ENCODE measurements around the gene GRM4.
"Not testable (repeated sequence)": the region's sequence is repeated elsewhere in the genome, so short reads cannot be mapped to it uniquely, and the experiment has no call there.

GRM4 gene

DNA sequence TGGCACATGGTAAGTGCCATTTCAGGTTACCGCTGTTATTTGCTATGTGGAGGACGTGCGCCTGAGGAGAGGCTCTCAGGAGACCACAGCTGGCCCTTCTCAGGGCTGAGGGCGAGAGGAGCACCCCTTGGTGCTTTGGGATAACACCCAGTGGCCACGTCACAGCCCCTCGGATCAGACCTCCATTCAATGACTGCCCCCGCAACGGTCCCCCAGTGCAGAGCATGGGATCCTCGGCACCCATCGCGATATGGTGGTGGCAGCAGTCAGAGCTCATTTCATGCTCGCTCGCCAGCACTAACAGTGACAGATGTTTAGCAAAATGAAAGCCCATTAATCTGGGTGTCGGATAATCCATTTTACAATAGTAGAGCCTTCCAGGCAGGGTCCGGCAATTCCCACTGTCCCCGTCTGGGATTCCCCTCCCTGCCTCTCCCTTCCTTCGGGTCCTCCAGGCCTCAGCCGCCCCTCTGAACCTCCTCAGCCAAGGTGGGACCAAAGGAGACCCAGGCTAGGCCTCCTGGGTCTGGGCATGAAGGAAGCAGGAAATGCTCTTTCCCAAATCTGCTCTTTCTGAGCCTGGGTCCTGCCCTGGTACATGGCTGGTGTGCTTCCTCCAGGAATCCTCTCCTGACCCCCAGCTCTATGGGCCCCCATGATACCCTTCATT is 117.1 kb downstream of the GRM4 start:
- no peak overlapping the region for H3K4me3 Mint-ChIP-seq
- no peak for DNase-seq
- no peaks in the 10 kb centered on the region for H3K9me3 Mint-ChIP-seq
- ATAC-seq: no peak
- no peak overlapping the region for H3K27ac Mint-ChIP-seq
- no peaks in the 10 kb centered on the region for H3K27me3 Mint-ChIP-seq
- no peaks in the 10 kb centered on the region for H3K4me1 Mint-ChIP-seq

DNA sequence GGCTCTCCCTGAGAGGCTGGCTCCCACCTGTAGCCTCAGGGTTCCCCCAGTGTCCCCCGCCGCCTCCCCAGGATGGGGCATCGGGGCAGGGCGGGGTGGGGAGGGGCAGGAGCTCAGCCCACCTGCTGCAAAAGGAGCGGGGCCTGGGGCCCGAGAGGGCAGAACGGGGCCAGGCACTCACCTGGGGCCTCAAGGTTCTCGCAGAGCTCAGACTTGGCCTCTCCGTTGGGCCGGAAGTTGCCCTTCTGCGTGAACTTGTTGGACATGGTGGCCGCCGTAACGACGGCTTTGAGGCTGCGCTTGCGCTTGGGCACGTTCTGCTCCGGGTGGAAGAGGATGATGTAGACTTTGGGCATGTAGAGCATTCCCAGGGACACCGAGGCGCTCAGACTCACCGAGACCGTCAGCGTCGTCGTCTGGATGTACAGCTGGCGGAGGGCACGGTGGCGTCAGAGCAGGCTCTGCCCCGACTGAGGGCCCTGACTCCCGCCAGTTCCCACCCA is 117.9 kb downstream of the GRM4 start:
- Mint-ChIP-seq H3K27ac (no peak overlapping the region), H3K4me3 (no peak overlapping the region), H3K9me3 (no peaks in the 10 kb centered on the region), H3K4me1 (no peaks in the 10 kb centered on the region), H3K27me3 (no peaks in the 10 kb centered on the region)
- DNase-seq: no peak
- no peak for ATAC-seq

DNA sequence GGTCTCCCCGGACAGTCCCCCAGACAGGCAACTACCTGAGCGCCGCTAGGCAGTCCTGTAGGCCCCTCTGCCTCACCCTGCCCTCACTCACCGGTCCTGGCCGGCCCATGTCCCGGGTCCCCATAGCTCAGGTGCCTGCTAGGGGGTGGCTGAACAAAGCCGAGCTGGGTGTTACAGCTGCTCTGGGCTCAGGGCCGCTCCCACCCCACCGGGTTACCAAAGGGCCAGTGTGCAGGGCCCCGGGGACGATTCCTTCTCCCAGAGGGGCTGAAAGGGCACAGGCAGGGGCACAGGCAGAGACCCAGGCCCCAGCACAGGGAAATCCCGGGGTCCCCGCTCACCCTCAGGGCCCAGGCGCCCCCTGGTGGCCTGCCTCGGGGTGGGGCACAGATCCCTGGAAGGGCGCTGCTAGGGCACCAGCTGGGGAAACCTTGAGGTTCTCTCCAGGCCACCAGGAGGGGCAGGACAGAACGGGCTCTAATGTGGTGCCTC is 118.4 kb downstream of the GRM4 start:
- no peaks in the 10 kb centered on the region for H3K9me3 Mint-ChIP-seq
- no peaks in the 10 kb centered on the region for H3K4me1 Mint-ChIP-seq
- DNase-seq (peak; percentile 61 to 66), ATAC-seq (peak; percentile 74)
- H3K4me3 Mint-ChIP-seq: no peak overlapping the region
- no peak overlapping the region for H3K27ac Mint-ChIP-seq
- H3K27me3 Mint-ChIP-seq: no peaks in the 10 kb centered on the region

DNA sequence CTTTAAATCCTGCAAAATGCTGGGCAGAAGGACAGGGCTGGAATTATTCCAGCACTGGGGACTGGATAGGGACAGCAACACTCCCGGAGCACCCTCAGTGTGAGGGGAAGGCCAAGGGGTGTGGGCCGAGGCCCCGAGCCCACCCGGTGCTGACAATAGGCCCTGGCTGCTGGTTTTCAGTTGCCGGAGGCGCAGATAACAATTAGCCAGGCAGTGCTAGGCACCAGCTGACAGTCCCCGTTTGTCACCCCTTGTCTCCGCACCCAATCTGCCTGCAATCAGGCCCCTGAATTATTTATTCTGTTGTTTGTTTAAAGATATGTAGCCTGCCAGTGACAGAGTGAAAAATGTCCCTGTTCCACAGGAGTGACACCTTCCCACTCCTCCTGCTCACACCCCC is 120.0 kb downstream of the GRM4 start:
- H3K4me1 Mint-ChIP-seq: no peaks in the 10 kb centered on the region
- DNase-seq (no peak), ATAC-seq (no peak)
- no peak overlapping the region for H3K27ac Mint-ChIP-seq
- H3K27me3 Mint-ChIP-seq: no peaks in the 10 kb centered on the region
- H3K4me3 Mint-ChIP-seq: no peak overlapping the region
- H3K9me3 Mint-ChIP-seq: no peaks in the 10 kb centered on the region

DNA sequence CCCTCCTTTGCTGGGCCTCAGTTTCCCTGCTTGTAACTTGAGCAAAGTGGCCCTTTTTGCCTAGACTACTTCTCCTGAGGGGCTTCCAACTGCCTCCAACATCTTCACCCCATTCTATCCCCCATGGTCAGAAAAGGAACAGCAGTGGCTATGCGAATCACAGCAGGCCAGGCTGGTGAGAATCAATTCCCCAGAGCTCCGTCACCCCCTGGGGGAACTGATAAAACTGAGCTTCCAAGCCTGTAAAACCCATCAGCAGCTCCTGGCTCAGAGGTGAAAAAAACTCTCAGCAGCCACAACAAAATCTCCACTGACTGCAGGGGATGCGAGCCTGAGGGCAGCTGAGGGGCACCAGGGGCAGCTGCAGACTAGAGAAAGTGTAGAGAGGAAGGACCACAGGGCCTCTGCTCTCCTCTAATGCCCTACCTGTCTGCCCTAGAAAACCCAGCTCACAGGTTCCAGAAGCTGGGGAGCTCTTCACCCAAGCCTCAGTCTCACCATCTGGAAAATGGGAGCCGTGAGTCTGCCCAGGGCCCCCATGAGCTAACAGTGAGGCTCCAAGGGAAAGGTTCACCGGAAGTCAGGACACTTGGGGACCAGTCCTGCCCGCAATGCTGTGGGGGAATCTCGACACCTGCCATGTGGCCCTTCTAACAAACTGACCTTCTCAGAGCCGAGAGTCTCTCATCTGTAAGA is 120.6 kb downstream of the GRM4 start:
- H3K27me3 Mint-ChIP-seq: no peaks in the 10 kb centered on the region
- DNase-seq (no peak), ATAC-seq (no peak)
- H3K4me1 Mint-ChIP-seq: no peaks in the 10 kb centered on the region
- H3K27ac Mint-ChIP-seq: no peak overlapping the region
- H3K4me3 Mint-ChIP-seq: no peak overlapping the region
- H3K9me3 Mint-ChIP-seq: no peaks in the 10 kb centered on the region

DNA sequence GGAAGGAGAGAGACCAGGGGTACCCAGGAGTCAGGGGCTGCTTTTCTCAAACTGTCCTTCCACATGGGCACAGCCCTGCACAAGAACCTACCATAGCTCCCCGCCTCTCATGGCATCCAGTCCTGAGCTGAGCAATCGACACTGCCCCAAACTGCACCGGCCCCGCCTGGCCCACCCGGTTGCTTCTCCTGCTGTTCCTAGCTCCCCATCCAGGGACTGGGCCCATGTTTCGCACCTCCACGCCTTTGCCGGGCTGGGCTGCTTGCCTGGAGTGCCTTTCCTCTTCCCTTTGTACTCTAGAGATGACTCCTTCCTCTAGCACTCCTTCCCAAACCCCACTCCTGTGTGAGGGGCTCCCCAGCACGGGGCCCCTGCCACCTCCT is 123.0 kb downstream of the GRM4 start:
- no peak for DNase-seq
- Mint-ChIP-seq H3K9me3 (no peaks in the 10 kb centered on the region), H3K27me3 (no peaks in the 10 kb centered on the region), H3K4me3 (no peak overlapping the region), H3K4me1 (no peaks in the 10 kb centered on the region), H3K27ac (no peak overlapping the region)
- no peak for ATAC-seq

DNA sequence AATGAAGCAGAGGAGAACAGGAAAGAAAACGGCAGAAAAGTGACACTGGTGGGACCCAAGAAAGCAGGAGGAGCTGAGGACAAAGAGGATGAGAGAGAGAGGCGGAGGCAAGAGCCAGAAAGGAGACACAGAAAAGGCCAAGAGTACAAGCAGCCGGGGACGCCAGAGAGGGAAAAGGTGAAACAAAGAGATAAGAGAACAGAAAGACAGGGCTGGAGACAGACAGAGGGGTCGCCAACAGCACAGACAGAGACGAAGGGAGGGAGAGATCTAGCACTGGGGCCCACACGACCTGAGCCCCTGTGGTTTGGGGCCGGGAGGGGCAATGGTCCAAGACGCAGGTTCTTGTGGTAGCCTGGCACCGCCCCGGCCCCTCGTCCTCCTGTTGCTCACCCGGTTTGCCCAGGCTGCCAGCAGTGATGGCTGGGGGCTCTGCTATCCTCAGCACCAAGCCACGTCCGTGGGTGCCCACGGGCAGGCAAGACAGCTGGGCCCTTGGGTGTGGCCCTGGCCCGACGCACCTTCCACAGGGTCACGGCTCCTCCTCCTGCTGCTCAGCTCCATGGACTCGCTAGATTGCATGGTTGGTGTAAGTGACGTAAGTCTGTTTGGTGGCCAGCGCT is 123.5 kb downstream of the GRM4 start:
- no peaks in the 10 kb centered on the region for H3K4me1 Mint-ChIP-seq
- H3K27ac Mint-ChIP-seq: no peak overlapping the region

DNA sequence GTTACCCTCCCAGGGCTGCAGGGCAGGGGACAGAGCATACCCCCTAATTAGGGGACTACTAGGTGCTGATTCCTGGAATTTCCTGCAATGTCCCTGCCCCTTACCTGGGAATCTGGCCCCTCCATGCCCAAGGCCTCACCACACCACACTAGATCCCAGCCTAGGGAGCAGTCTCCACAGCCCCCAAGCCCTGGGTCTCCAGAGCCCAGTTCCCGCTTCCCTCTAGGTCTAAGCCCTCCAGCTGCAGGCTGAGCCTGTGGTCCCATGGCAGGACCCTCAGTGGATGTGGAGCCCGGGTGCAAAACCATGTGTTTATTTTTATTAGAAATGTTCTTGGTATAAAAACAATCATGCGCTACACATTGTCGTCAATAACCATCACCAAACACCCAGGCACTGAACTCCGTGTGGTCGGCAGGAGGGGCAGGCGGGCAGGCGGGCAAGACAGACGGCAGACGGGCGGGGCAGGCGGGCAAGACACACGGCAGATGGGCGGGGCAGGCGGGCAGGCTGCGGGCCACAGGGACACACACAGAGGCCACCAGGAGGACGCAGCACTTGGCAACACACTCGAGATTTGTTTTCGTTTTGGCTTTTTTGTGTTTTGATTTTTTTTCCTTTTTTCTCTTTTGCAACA is 124.2 kb downstream of the GRM4 start:
- no peak for ATAC-seq

More for the DNA sequence above, 123.5 kb downstream of the GRM4 start:
- H3K27me3 Mint-ChIP-seq: no peaks in the 10 kb centered on the region
- DNase-seq: no peak
- H3K9me3 Mint-ChIP-seq: no peaks in the 10 kb centered on the region
- no peak overlapping the region for H3K4me3 Mint-ChIP-seq
- no peak for ATAC-seq

DNA sequence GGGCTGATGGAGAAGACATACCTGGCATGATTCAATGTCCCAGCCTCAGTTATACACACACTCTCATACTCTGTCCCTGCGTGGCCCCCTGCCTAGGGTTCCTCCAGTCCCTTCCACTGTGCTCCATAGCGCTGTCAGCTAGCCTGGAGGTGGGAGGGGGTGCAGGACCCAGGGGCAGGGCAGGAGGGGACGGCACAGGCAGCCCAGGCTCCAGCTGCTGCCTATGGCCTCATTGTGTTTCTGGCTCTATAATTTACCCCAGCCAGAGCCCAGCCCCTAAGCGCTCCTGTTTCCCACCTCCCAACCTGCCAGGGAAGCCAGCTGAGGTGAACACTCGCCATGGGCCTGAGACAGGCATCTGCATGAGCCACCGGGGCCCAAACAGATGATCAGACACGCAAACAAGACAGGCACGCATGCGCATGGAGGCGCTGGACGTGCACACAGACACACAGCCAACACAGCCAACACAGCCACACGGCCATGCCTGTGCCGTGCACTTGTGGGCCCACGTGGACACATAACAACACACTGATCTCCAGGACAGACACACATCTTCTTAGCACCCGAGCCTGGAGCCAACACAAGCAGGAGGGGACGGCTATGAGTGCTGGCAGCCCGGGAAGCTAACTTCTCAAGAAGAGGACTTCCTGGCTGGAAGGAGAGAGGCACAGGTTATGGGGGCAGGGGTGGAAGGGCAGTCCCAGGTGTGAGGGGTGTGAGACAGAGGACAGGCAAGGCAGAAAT is 124.9 kb downstream of the GRM4 start:
- ATAC-seq: no peak
- no peak overlapping the region for H3K4me3 Mint-ChIP-seq
- no peak for DNase-seq
- H3K27me3 Mint-ChIP-seq: no peaks in the 10 kb centered on the region
- H3K27ac Mint-ChIP-seq: peak overlapping the region in 1 of 2 donors; percentile 36
- no peaks in the 10 kb centered on the region for H3K4me1 Mint-ChIP-seq
- no peaks in the 10 kb centered on the region for H3K9me3 Mint-ChIP-seq

More for the DNA sequence above, 124.2 kb downstream of the GRM4 start:
- H3K9me3 Mint-ChIP-seq: no peaks in the 10 kb centered on the region
- no peaks in the 10 kb centered on the region for H3K27me3 Mint-ChIP-seq
- no peak overlapping the region for H3K4me3 Mint-ChIP-seq
- H3K27ac Mint-ChIP-seq: no peak overlapping the region
- H3K4me1 Mint-ChIP-seq: no peaks in the 10 kb centered on the region
- no peak for DNase-seq

DNA sequence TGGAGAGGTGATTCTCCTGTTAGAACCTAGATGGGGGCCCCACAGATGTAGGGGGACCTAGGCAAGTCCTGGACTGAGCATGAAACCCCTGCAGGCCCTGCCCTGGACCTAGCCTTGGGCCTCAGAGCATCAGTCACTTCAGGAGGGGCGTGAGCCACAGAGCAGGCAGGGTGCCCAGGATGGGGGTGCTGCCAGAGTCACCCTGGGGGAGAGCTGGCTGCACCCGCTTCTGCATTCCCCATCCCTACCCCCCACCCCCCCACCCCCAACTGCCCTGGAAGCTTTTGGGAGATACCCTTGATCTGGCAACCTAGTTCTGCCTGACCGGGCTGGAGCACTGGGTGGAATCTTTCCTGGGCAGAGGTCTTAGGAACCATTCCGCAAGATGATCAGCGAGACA is 125.6 kb downstream of the GRM4 start:
- H3K27me3 Mint-ChIP-seq: no peaks in the 10 kb centered on the region
- DNase-seq (no peak), ATAC-seq (no peak)
- no peaks in the 10 kb centered on the region for H3K9me3 Mint-ChIP-seq
- peak overlapping the region in 1 of 2 donors; percentile 36 for H3K27ac Mint-ChIP-seq
- no peak overlapping the region for H3K4me3 Mint-ChIP-seq
- H3K4me1 Mint-ChIP-seq: no peaks in the 10 kb centered on the region

DNA sequence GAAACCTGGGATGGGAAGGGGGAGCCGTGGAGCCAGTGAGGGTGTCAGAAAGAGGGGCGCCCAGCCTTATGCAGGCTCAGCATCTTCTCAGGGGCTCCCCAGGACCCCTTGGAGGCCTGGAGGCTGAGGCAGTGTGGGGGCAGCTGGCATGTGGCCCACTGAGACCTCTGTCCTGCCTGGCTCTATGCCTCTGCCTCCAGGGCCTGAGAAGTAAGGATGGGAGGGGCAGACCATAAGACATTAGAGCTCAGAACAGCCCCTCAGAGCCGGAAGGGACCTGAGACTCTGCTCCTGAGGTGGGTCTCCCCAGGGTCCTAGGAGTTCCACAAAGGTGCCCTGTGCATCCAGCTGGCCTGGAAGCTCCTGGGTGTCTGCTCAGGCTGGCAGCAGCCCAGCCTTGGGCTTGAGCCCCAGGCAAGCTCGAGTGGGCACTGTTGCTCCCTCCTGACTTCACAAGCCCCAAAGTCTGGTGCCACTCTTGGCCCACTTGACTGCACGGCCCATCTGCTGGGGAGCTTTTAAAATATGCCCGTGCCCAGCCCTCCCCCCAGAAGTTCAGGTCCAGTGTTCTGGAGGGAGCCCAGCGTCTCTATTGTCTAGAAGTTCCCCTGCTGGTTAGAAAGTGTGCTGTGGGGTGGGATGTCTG is 126.8 kb downstream of the GRM4 start:
- H3K27me3 Mint-ChIP-seq: no peaks in the 10 kb centered on the region
- H3K4me3 Mint-ChIP-seq: no peak overlapping the region
- no peaks in the 10 kb centered on the region for H3K9me3 Mint-ChIP-seq
- H3K27ac Mint-ChIP-seq: no peak overlapping the region
- DNase-seq (no peak), ATAC-seq (no peak)
- H3K4me1 Mint-ChIP-seq: no peaks in the 10 kb centered on the region

DNA sequence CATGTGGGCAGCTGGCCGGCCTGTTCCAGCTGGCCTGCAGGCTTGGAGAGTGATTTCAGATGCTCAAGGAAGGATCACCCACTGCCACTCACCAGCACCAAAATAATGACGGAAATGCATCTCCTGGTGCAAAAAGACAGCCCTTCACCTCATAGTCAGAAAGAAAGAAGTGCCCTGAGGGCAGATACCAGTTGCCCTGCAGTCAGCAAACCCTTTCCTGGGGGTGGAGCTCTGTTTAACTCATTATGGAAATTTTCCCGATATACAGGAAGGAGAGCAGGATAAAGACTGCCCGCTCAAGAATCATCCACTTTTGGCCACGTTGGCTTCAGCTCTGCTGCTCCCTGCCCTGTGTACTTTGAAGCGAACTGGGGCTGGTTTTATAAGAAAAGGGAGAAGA is 127.9 kb downstream of the GRM4 start:
- no peak for DNase-seq
- Mint-ChIP-seq H3K27ac (no peak overlapping the region), H3K4me1 (no peaks in the 10 kb centered on the region), H3K9me3 (no peaks in the 10 kb centered on the region), H3K4me3 (no peak overlapping the region), H3K27me3 (no peaks in the 10 kb centered on the region)
- no peak for ATAC-seq

DNA sequence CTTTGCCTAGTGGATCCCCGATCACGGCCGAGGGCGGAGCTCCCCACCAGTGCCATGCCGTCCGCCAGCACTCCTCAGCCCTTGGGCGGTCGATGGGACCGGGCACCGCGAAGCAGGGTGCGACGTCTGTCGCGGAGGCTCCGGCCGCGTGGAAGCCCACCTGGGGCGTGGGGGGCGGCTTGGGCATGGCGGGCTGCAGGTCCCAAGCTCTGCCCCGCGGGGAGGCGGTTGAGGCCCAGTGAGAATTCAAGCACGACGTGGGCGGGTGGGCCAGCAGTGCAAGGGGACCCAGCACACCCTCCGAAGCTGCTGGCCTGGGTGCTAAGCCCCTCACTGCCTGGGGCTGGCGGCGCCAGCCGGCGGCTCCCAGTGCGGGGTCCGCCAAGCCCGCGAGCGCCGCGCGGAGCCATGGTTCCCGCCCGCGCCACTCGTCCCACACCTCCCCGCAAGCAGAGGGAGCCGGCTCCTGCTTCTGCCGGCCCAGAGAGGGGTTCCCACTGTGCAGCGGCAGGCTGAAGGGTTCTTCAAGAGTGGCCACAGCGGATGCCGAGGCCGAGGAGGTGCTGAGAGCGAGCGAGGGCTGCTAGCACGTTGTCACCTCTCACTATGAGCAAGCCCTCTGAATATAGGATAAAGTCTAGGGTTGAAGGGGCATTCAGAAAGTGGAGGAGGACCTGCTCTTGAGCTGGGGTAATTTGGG is 128.6 kb downstream of the GRM4 start:
- DNase-seq (no peak), ATAC-seq (no peak)
- no peak overlapping the region for H3K4me3 Mint-ChIP-seq
- no peaks in the 10 kb centered on the region for H3K27me3 Mint-ChIP-seq
- H3K9me3 Mint-ChIP-seq: no peaks in the 10 kb centered on the region
- no peak overlapping the region for H3K27ac Mint-ChIP-seq
- no peaks in the 10 kb centered on the region for H3K4me1 Mint-ChIP-seq

DNA sequence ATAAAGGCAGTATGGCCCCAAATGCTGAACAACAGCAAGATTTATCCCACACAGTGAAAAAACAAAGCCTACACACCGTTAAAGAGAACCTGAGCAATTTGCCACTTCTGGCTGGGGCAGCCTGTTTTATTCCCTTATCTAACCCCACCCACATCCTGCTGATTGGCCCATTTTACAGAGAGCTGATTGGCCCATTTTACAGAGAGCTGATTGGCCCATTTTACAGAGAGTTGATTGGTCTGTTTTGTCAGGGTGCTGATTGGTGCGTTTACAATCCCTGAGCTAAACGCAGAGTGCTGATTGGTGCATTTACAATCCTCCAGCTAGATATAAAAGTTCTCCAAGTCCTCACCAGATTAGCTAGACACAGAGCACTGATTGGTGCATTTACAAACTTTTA is 129.3 kb downstream of the GRM4 start:
- not testable (repeated sequence) for ATAC-seq, H3K9me3 Mint-ChIP-seq, H3K27me3 Mint-ChIP-seq, H3K4me3 Mint-ChIP-seq, H3K27ac Mint-ChIP-seq, DNase-seq, H3K4me1 Mint-ChIP-seq
